ENCODE measurements around the gene ZBTB16. TPM values are rescaled to one million over a fixed set of nuclear protein-coding genes. Genes with fewer than 3 reads are reported as not detected.

The ZBTB16 gene
- total and polyA plus RNA-seq, 2 experiments from 2014 or later, result 8.7 to 10.5 TPM

GRCh38 chr11:114121138-114121537 lies 61.6 kb downstream of the ZBTB16 start:
- H3K4me1 ChIP-seq (ENCODE audit: low read depth), result peaks cover 8% of the 10 kb centered on the region
- DNase-seq (ENCODE audit: low read depth in 1 of 2, low spot score in 1 of 2), result no peak
- no peak overlapping the region for H3K4me3 ChIP-seq
- H3K36me3 ChIP-seq, result no peaks in the 10 kb centered on the region
- no peaks in the 10 kb centered on the region for H3K27me3 ChIP-seq
- TF ChIP-seq CTCF (IDR thresholded peaks at IDR 0.05; ENCODE audit: low read depth, low read length), result no peak
- no peak overlapping the region for H3K27ac ChIP-seq
- no peaks in the 10 kb centered on the region for H3K9me3 ChIP-seq (ENCODE audit: low read depth)

- Histone ChIP-seq H3K27me3 (no peaks in the 10 kb centered on the region), H3K36me3 (no peaks in the 10 kb centered on the region), H3K4me3 (no peak overlapping the region), H3K4me1 (ENCODE audit: low read depth) (no peaks in the 10 kb centered on the region), H3K9me3 (ENCODE audit: low read depth) (no peaks in the 10 kb centered on the region), H3K27ac (no peak overlapping the region)
- DNase-seq (ENCODE audit: low read depth in 1 of 2, low spot score in 1 of 2), result no peak
- no peak for TF ChIP-seq CTCF (IDR thresholded peaks at IDR 0.05; ENCODE audit: low read depth, low read length)
These were observed 62.4 kb downstream of the ZBTB16 start for GRCh38 chr11:114121804-114122504.

GRCh38 chr11:114122686-114123085 lies 63.2 kb downstream of the ZBTB16 start:
- Histone ChIP-seq H3K9me3 (ENCODE audit: low read depth) (no peaks in the 10 kb centered on the region), H3K4me1 (ENCODE audit: low read depth) (no peaks in the 10 kb centered on the region), H3K27ac (no peak overlapping the region), H3K4me3 (no peak overlapping the region), H3K36me3 (no peaks in the 10 kb centered on the region), H3K27me3 (no peaks in the 10 kb centered on the region)
- no peak for DNase-seq (ENCODE audit: low read depth in 1 of 2, low spot score in 1 of 2)
- no peak for TF ChIP-seq CTCF (IDR thresholded peaks at IDR 0.05; ENCODE audit: low read depth, low read length)

GRCh38 chr11:114123692-114124330 lies 64.3 kb downstream of the ZBTB16 start:
- no peaks in the 10 kb centered on the region for H3K9me3 ChIP-seq (ENCODE audit: low read depth)
- no peaks in the 10 kb centered on the region for H3K27me3 ChIP-seq

GRCh38 chr11:114124601-114125144 lies 65.2 kb downstream of the ZBTB16 start:
- TF ChIP-seq CTCF (IDR thresholded peaks at IDR 0.05; ENCODE audit: low read depth, low read length), result no peak
- Histone ChIP-seq H3K4me1 (ENCODE audit: low read depth) (peaks cover 5% of the 10 kb centered on the region), H3K4me3 (no peak overlapping the region)

More at GRCh38 chr11:114123692-114124330, 64.3 kb downstream of the ZBTB16 start:
- TF ChIP-seq CTCF (IDR thresholded peaks at IDR 0.05; ENCODE audit: low read depth, low read length), result no peak
- Histone ChIP-seq H3K4me1 (ENCODE audit: low read depth) (peaks cover 5% of the 10 kb centered on the region), H3K4me3 (no peak overlapping the region), H3K36me3 (no peaks in the 10 kb centered on the region), H3K27ac (no peak overlapping the region)
- DNase-seq (ENCODE audit: low read depth in 1 of 2, low spot score in 1 of 2), result no peak

More at GRCh38 chr11:114124601-114125144, 65.2 kb downstream of the ZBTB16 start:
- Histone ChIP-seq H3K9me3 (ENCODE audit: low read depth) (no peaks in the 10 kb centered on the region), H3K36me3 (no peaks in the 10 kb centered on the region), H3K27me3 (peaks cover 2% of the 10 kb centered on the region), H3K27ac (no peak overlapping the region)
- no peak for DNase-seq (ENCODE audit: low read depth in 1 of 2, low spot score in 1 of 2)

Measured in cardiac muscle cell (in vitro differentiated cells and primary cell).